ENCODE measurements around the gene TRIO. TPM values are rescaled to one million over a fixed set of nuclear protein-coding genes. Genes with fewer than 3 reads are reported as not detected.
A peak's percentile ranks its signal among the peaks of the same experiment; 100 is the strongest.

TRIO gene
- total RNA-seq, 1 experiment from 2014 or later: 211 TPM

DNA sequence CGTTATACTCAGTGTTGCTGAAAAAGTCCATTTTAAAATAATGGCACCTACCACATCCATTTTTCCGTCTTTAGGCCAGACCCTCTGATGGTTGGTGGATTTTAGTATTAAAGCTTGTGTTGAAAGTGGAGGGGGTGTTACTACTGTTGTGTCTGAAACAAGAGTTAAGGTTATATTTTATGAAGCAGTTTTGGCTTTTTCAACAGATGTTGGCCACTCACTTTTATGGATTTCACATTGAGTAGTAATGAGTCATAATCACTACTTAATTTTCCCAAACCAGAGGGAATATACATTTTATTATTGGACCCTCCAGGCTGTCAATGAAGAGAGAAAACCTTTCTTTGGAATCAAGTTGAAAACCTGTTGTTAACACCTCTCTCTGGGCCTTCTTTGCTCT lies 88.0 kb downstream of the TRIO start:
- ChIA-PET POLR2A (ENCODE audit: unreplicated experiment) (no interaction called here), CTCF (no interaction called here)
- Histone ChIP-seq H3K4me1 (ENCODE audit: insufficient read depth, low read length) (peaks cover 17% of the 10 kb centered on the region; the same call in 1 of the 2 replicates), H3K9ac (ENCODE audit: low read length) (no peak overlapping the region), H3K27ac (ENCODE audit: low read length) (no peak overlapping the region), H3K27me3 (ENCODE audit: low read length) (no peaks in the 10 kb centered on the region), H3K4me3 (ENCODE audit: low read length) (no peak overlapping the region), H4K20me1 (ENCODE audit: low read length) (peaks cover 39% of the 10 kb centered on the region; the same call in 1 of the 2 replicates), H2AFZ (ENCODE audit: low read length) (no peak overlapping the region), H3K9me3 (ENCODE audit: low read length) (no peaks in the 10 kb centered on the region), H3F3A (ENCODE audit: low read length, unreplicated experiment) (no peaks in the 10 kb centered on the region), H3K79me2 (ENCODE audit: low read length) (peaks cover 100% of the 10 kb centered on the region), H3K4me2 (ENCODE audit: low read length) (no peak overlapping the region; the same call in 1 of the 2 replicates), H3K36me3 (ENCODE audit: low read depth, low read length) (0 out of 2 replicates have a peak, but pooled peaks cover 4% of the 10 kb centered on the region), H3K9me2 (replicated peaks; ENCODE audit: low read length) (no peaks in the 10 kb centered on the region)
- intact Hi-C loops (cut with micrococcal nuclease): no loop called here
- DNase-seq (no peak), ATAC-seq (peak; percentile 41)
- BruUV-seq (replicated peaks): no TSS peak
- TF ChIP-seq CTCF (conservative IDR thresholded peaks at IDR 0.05; ENCODE audit: low read depth, low read length): no peak
- TF ChIP-seq EZH2 (IDR thresholded peaks at IDR 0.05; ENCODE audit: low read length, unreplicated experiment): no peak
- TF ChIP-seq EZH2phosphoT487 (IDR thresholded peaks at IDR 0.05; ENCODE audit: borderline replicate concordance, low read length): no peak

- Histone ChIP-seq H3K9ac (ENCODE audit: low read length) (no peak overlapping the region), H3K36me3 (ENCODE audit: low read depth, low read length) (0 out of 2 replicates have a peak, but pooled peaks cover 4% of the 10 kb centered on the region), H3K27ac (ENCODE audit: low read length) (no peak overlapping the region), H4K20me1 (ENCODE audit: low read length) (peaks cover 46% of the 10 kb centered on the region; the same call in 1 of the 2 replicates), H3K9me3 (ENCODE audit: low read length) (no peaks in the 10 kb centered on the region), H3F3A (ENCODE audit: low read length, unreplicated experiment) (no peaks in the 10 kb centered on the region), H3K4me3 (ENCODE audit: low read length) (no peak overlapping the region), H3K4me2 (ENCODE audit: low read length) (no peak overlapping the region), H3K27me3 (ENCODE audit: low read length) (no peaks in the 10 kb centered on the region), H3K9me2 (replicated peaks; ENCODE audit: low read length) (no peaks in the 10 kb centered on the region), H3K4me1 (ENCODE audit: insufficient read depth, low read length) (peaks cover 25% of the 10 kb centered on the region; the same call in 1 of the 2 replicates), H2AFZ (ENCODE audit: low read length) (no peak overlapping the region), H3K79me2 (ENCODE audit: low read length) (peaks cover 100% of the 10 kb centered on the region)
- TF ChIP-seq CTCF (conservative IDR thresholded peaks at IDR 0.05; ENCODE audit: low read depth, low read length) (no peak), EZH2phosphoT487 (IDR thresholded peaks at IDR 0.05; ENCODE audit: borderline replicate concordance, low read length) (no peak), EZH2 (IDR thresholded peaks at IDR 0.05; ENCODE audit: low read length, unreplicated experiment) (no peak)
- DNase-seq: no peak
- intact Hi-C loops (cut with micrococcal nuclease): no loop called here
- no peak for ATAC-seq
- ChIA-PET POLR2A (ENCODE audit: unreplicated experiment) (no interaction called here), CTCF (no interaction called here)
- BruUV-seq (replicated peaks): no TSS peak
Observed at GRCh38 chr5:14231890-14232289, 88.7 kb downstream of the TRIO start.

DNA sequence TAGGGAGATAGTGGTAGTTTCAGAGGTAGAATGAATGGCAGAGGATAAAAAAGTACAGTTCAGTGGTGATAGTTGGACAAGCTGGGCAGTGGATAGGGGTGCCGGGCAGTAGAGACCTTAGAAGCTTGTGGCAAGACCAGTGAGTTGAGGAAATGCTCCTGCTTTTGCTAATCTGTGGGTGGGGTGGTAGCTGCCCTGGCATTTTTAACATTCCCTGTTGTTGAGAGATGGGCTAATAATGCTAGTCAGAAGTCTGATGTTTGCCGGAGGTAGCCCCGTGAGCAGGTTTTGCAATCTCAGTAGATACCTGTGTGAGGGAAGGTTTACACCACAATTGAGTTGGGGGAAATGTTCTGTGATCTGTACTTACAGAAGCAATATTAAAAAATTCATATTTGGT lies 91.1 kb downstream of the TRIO start:
- DNase-seq (no peak), ATAC-seq (no peak)
- CTCF ChIA-PET: no interaction called here
- H2AFZ ChIP-seq (ENCODE audit: low read length): no peak overlapping the region
- H3K9me2 ChIP-seq (replicated peaks; ENCODE audit: low read length): no peaks in the 10 kb centered on the region
- 0 out of 2 replicates have a peak, but pooled peaks cover 3% of the 10 kb centered on the region for H3K36me3 ChIP-seq (ENCODE audit: low read depth, low read length)
- H3K9me3 ChIP-seq (ENCODE audit: low read length): no peaks in the 10 kb centered on the region
- no peak overlapping the region for H3K27ac ChIP-seq (ENCODE audit: low read length)
- H3K4me2 ChIP-seq (ENCODE audit: low read length): no peak overlapping the region
- peaks cover 100% of the 10 kb centered on the region for H3K79me2 ChIP-seq (ENCODE audit: low read length)
- H3F3A ChIP-seq (ENCODE audit: low read length, unreplicated experiment): no peaks in the 10 kb centered on the region
- TF ChIP-seq EZH2phosphoT487 (IDR thresholded peaks at IDR 0.05; ENCODE audit: borderline replicate concordance, low read length) (no peak), EZH2 (IDR thresholded peaks at IDR 0.05; ENCODE audit: low read length, unreplicated experiment) (no peak), CTCF (conservative IDR thresholded peaks at IDR 0.05; ENCODE audit: low read depth, low read length) (no peak)
- intact Hi-C loops (cut with micrococcal nuclease): no loop called here
- H3K9ac ChIP-seq (ENCODE audit: low read length): no peak overlapping the region
- no TSS peak for BruUV-seq (replicated peaks)
- POLR2A ChIA-PET (ENCODE audit: unreplicated experiment): interaction anchor here (0.5 kb wide), 1 partner anchor 77 kb away, joined by 3 read pairs; no protein-coding TSS in a partner anchor
- no peak overlapping the region for H3K4me3 ChIP-seq (ENCODE audit: low read length)
- no peaks in the 10 kb centered on the region for H3K27me3 ChIP-seq (ENCODE audit: low read length)
- peaks cover 34% of the 10 kb centered on the region; the same call in 1 of the 2 replicates for H3K4me1 ChIP-seq (ENCODE audit: insufficient read depth, low read length)
- peaks cover 49% of the 10 kb centered on the region; the same call in 1 of the 2 replicates for H4K20me1 ChIP-seq (ENCODE audit: low read length)
